IMR-90 (cell line): ENCODE data around the gene RASSF4. TPM values are rescaled to one million over a fixed set of nuclear protein-coding genes. Genes with fewer than 3 reads are reported as not detected.

Experiments
- ATAC-seq: fragments of 200-7000 bp; cut with Tn5 transposase; 2 replicates; pipeline ENCODE4 v1.9.1; 2020; ENCODE audit warnings: low read depth, mild to moderate bottlenecking, moderate library complexity
- BruUV-seq: library from RNA; stranded (reverse); fragments of 400-500 nt; replicated peaks from 2 replicates; lab custom pipeline; 2021; lab: Mats Ljungman, UMichigan
- CTCF ChIA-PET: fragments of 300-600 bp; formaldehyde crosslinking; extraction: SDS; loops from one replicate; lab custom pipeline; 2021; ENCODE audit warnings: antibody characterized with exemption; lab: Yijun Ruan, JAX
- POLR2A ChIA-PET: fragments of 300-600 bp; sonication (Branson Sonifier 250); formaldehyde crosslinking; loops from one replicate; lab custom pipeline; 2022; ENCODE audit warnings: antibody characterized with exemption; ENCODE audit not compliant: unreplicated experiment; lab: Charles Lee
- DNase-seq: peaks from one replicate; pipeline ENCODE4 v3.0.0; 2013
- H2AFZ ChIP-seq: replicated peaks from 2 replicates; pipeline ENCODE3; 2013; ENCODE audit warnings: low read length, mild to moderate bottlenecking; ENCODE audit not compliant: poor library complexity
- H2AK5ac ChIP-seq: 2 replicates; pipeline ENCODE4 v1.6.1; 2013; ENCODE audit warnings: low read depth, low read length, inconsistent platforms
- H2AK9ac ChIP-seq: replicated peaks from 2 replicates; pipeline ENCODE3; 2013; ENCODE audit warnings: mild to moderate bottlenecking, low read depth, low read length, moderate library complexity; ENCODE audit not compliant: poor library complexity
- H2BK120ac ChIP-seq: 2 replicates; pipeline ENCODE4 v1.6.1; 2013; ENCODE audit warnings: low read depth, low read length, inconsistent platforms
- H2BK15ac ChIP-seq: 3 replicates; pipeline ENCODE4 v1.6.1; 2013; ENCODE audit warnings: low read depth, low read length, inconsistent platforms
- H2BK20ac ChIP-seq: 2 replicates; pipeline ENCODE4 v1.6.1; 2013; ENCODE audit warnings: low read depth, mild to moderate bottlenecking, inconsistent platforms, low read length, moderate library complexity
- H2BK5ac ChIP-seq: 2 replicates; pipeline ENCODE4 v1.6.1; 2013; ENCODE audit warnings: mild to moderate bottlenecking, low read depth, low read length, inconsistent platforms; ENCODE audit not compliant: poor library complexity, severe bottlenecking
- H3K14ac ChIP-seq: replicated peaks from 2 replicates; pipeline ENCODE4 v1.6.1; 2013; ENCODE audit warnings: low read depth, low read length, inconsistent platforms
- H3K18ac ChIP-seq: 2 replicates; pipeline ENCODE4 v1.6.1; 2013; ENCODE audit warnings: low read depth, low read length, control low read depth
- H3K23ac ChIP-seq: 2 replicates; pipeline ENCODE4 v1.6.1; 2013; ENCODE audit warnings: low read depth, low read length, inconsistent platforms
- H3K27ac ChIP-seq: 2 replicates; pipeline ENCODE4 v1.5.1; 2013; ENCODE audit warnings: mild to moderate bottlenecking, control low read depth, low read length; ENCODE audit not compliant: insufficient read depth
- H3K27me3 ChIP-seq: 2 replicates; pipeline ENCODE4 v1.6.1; 2013; ENCODE audit warnings: low read length; ENCODE audit not compliant: control insufficient read depth, insufficient read depth
- H3K36me3 ChIP-seq: 2 replicates; pipeline ENCODE4 v1.6.1; 2013; ENCODE audit warnings: low read length, mixed read lengths; ENCODE audit not compliant: control insufficient read depth, insufficient read depth
- H3K4ac ChIP-seq: 2 replicates; pipeline ENCODE4 v1.6.1; 2013; ENCODE audit warnings: low read depth, low read length, inconsistent platforms
- H3K4me1 ChIP-seq: 2 replicates; pipeline ENCODE4 v1.6.1; 2013; ENCODE audit warnings: low read length, mixed read lengths; ENCODE audit not compliant: control insufficient read depth, insufficient read depth
- H3K4me2 ChIP-seq: 2 replicates; pipeline ENCODE4 v1.6.1; 2013; ENCODE audit warnings: low read depth, mild to moderate bottlenecking, control low read depth, low read length, moderate library complexity
- H3K4me3 ChIP-seq: 2 replicates; pipeline ENCODE4 v1.5.1; 2013; ENCODE audit warnings: low read depth, mild to moderate bottlenecking, control low read depth, low read length, moderate library complexity; ENCODE audit not compliant: insufficient read depth
- H3K56ac ChIP-seq: 2 replicates; pipeline ENCODE4 v1.6.1; 2013; ENCODE audit warnings: low read length, inconsistent platforms; ENCODE audit not compliant: insufficient read depth; ENCODE audit errors: extremely low read depth
- H3K79me1 ChIP-seq, 2 experiments: 2 replicates each; pipeline ENCODE4 v1.6.1; 2013; ENCODE audit warnings: low read length in 2 of 2, inconsistent platforms in 1 of 2, low read depth in 1 of 2
- H3K9ac ChIP-seq: 2 replicates; pipeline ENCODE4 v1.6.1; 2013; ENCODE audit warnings: low read depth, low read length, control low read depth
- H3K9me1 ChIP-seq: 2 replicates; pipeline ENCODE4 v1.6.1; 2013; ENCODE audit warnings: low read length, inconsistent platforms; ENCODE audit not compliant: insufficient read depth
- H3K9me3 ChIP-seq: 2 replicates; pipeline ENCODE4 v1.6.1; 2013; ENCODE audit warnings: low read length; ENCODE audit not compliant: control insufficient read depth, insufficient read depth
- H4K20me1 ChIP-seq: 2 replicates; pipeline ENCODE4 v1.6.1; 2013; ENCODE audit warnings: low read length, inconsistent platforms; ENCODE audit not compliant: insufficient read depth
- H4K5ac ChIP-seq: 2 replicates; pipeline ENCODE4 v1.6.1; 2013; ENCODE audit warnings: mild to moderate bottlenecking, low read depth, low read length, control low read depth
- H4K8ac ChIP-seq, 2 experiments: 2 replicates each; pipeline ENCODE4 v1.6.1; 2013; ENCODE audit warnings: low read depth in 2 of 2, low read length in 2 of 2, control low read depth in 1 of 2, inconsistent platforms in 1 of 2
- H4K91ac ChIP-seq: 2 replicates; pipeline ENCODE4 v1.6.1; 2013; ENCODE audit warnings: low read depth, low read length, inconsistent platforms; ENCODE audit not compliant: insufficient read depth
- CTCF ChIP-seq: conservative IDR thresholded peaks from 2 replicates; pipeline ENCODE4 v1.5.1; 2012; ENCODE audit warnings: mild to moderate bottlenecking, low read depth, low read length, improper control_type of control experiment
- MAFK ChIP-seq: IDR thresholded peaks from 2 replicates; pipeline ENCODE4 v1.6.1; 2012; ENCODE audit warnings: low read depth, low read length, improper control_type of control experiment
- USF2 ChIP-seq: fragments of 150-350 bp; IDR thresholded peaks from 2 replicates; pipeline ENCODE4 v1.6.1; 2017; ENCODE audit warnings: mild to moderate bottlenecking, antibody characterized with exemption, low read length, low read depth
- WGBS, 2 experiments: methylation state at CpG; one replicate each; pipeline versions ENCODE4 v1.1.5 to v1.1.7; 2013; ENCODE audit warnings: missing lambda C conversion rate in 2 of 2; ENCODE audit not compliant: insufficient read length in 1 of 2; ENCODE audit errors: extremely low coverage in 2 of 2; 5-methylcytosine and 5-hydroxymethylcytosine counted together
- dilution Hi-C: fragments of 300-500 bp; cut with HindIII; formaldehyde crosslinking; loops from one replicate; pipeline ENCODE4 v1.14.3; 2018; ENCODE audit warnings: low sequenced_read_pairs; ENCODE audit not compliant: unreplicated experiment
- in situ Hi-C: fragments of 300-500 bp; cut with MboI; formaldehyde crosslinking; loops from 3 replicates; pipeline ENCODE4 v1.14.3; 2019; ENCODE audit warnings: low sequenced_read_pairs, inconsistent platforms, mixed read lengths
- intact Hi-C: fragments of 100-400 bp; cut with micrococcal nuclease; formaldehyde crosslinking; loops from 2 replicates; pipeline ENCODE4 v1.10.0; 2022
- polyA plus RNA-seq, 3 experiments: library from polyadenylated mRNA; depleted of rRNA; stranded (reverse); fragments of >200 nt; gene quantifications; 2 replicates each; pipeline ENCODE4 v1.2.3, GENCODE V29; 2012; ENCODE audit warnings: low replicate concordance in 1 of 3
- total RNA-seq: library from RNA; depleted of rRNA; stranded (reverse); fragments of >200 nt; gene quantifications from 2 replicates; pipeline ENCODE4 v1.2.3, GENCODE V29; 2012

The RASSF4 gene
- total and polyA plus RNA-seq, 2 of the 4 experiments (the other 2 are of a cell fraction) = 5.9 to 8.6 TPM

- peak overlapping the region; percentile 22; the same call in 1 of the 2 replicates for H2AK5ac ChIP-seq
- no peak for DNase-seq
Observed at GRCh38 chr10:44963772-44964633, 4.4 kb downstream of the RASSF4 start.

More at GRCh38 chr10:44963772-44964633, 4.4 kb downstream of the RASSF4 start:
- Histone ChIP-seq H3K36me3 (no peaks in the 10 kb centered on the region), H3K14ac (0 out of 2 replicates have a peak overlapping the region, but pooled peaks have one; percentile 29), H2BK5ac (peak overlapping the region; percentile 6), H3K9ac (peak overlapping the region; percentile 3; the same call in 1 of the 2 replicates), H4K20me1 (no peaks in the 10 kb centered on the region), H2BK20ac (0 out of 2 replicates have a peak overlapping the region, but pooled peaks have one; percentile 36), H3K23ac (no peak overlapping the region), H4K91ac (peak overlapping the region; percentile 53), H4K8ac (peak overlapping the region; percentile 42 to 62), H3K27ac (peak overlapping the region; percentile 26; the same call in 1 of the 2 replicates), H3K4me3 (no peak overlapping the region), H3K79me1 (peaks cover 0 to 16% of the 10 kb centered on the region in 2 experiments; a peak in 2 of 4 replicates), H3K4me1 (peaks cover 37% of the 10 kb centered on the region), H2BK120ac (peak overlapping the region; percentile 44), H3K4me2 (peak overlapping the region; percentile 27; the same call in 1 of the 2 replicates), H3K27me3 (no peaks in the 10 kb centered on the region), H3K56ac (no peak overlapping the region), H3K9me3 (no peaks in the 10 kb centered on the region), H2AFZ (peak overlapping the region; percentile 75), H3K4ac (peak overlapping the region; percentile 44), H2BK15ac (peak overlapping the region; percentile 21; the same call in 1 of the 3 replicates), H3K9me1 (peaks cover 8% of the 10 kb centered on the region), H3K18ac (peak overlapping the region; percentile 28), H2AK9ac (peak overlapping the region; percentile 6), H4K5ac (peak overlapping the region; percentile 62)
- no TSS peak for BruUV-seq
- ATAC-seq = no peak
- 75% methylated on average over 7 of the region's 15 CpGs; no CpG with 5 or more reads in 1 of the 2 experiments for WGBS, 2 experiments
- dilution Hi-C loops (no loop called here), in situ Hi-C loops (no loop called here), intact Hi-C loops (no loop called here)
- no peak for TF ChIP-seq CTCF
- TF ChIP-seq USF2 = no peak
- TF ChIP-seq MAFK = no peak
- POLR2A ChIA-PET = no interaction called here
- CTCF ChIA-PET = interaction anchor here (0.6 to 2.0 kb wide), 4 partner anchors 29 to 61 kb away, joined by 3 to 7 read pairs (median 6); no protein-coding TSS in a partner anchor
